SK-N-SH (cell line): Measurements from ENCODE around the gene STARD5. TPM values are rescaled to one million over a fixed set of nuclear protein-coding genes. Genes with fewer than 3 reads are reported as not detected.
"Not testable (repeated sequence)": the region's sequence is repeated elsewhere in the genome, so short reads cannot be mapped to it uniquely, and the experiment has no call there.

Experiments
- CTCF ChIA-PET: fragments of 300-600, 350-600 bp; formaldehyde crosslinking; extraction: SDS; loops from one replicate; lab custom pipeline; 2021; lab: Yijun Ruan, JAX
- POLR2A ChIA-PET: fragments of 350-600 bp; sonication (Branson Sonifier 250); formaldehyde crosslinking; extraction: SDS; loops from one replicate; lab custom pipeline; 2020; ENCODE audit warnings: antibody characterized with exemption, inconsistent platforms; lab: Yijun Ruan, JAX
- DNase-seq: peaks from one replicate; pipeline ENCODE4 v3.0.0; 2012
- H2AFZ ChIP-seq: fragments of 200-600 bp; sonication (generic); 2 replicates; pipeline ENCODE4 v1.8.1; 2016; ENCODE audit warnings: antibody characterized with exemption, mild to moderate bottlenecking, low read depth
- H3F3A ChIP-seq: fragments of 200-600 bp; sonication (generic); replicated peaks from 2 replicates; pipeline ENCODE3; 2016; ENCODE audit warnings: antibody characterized with exemption, mild to moderate bottlenecking; ENCODE audit not compliant: insufficient read depth
- H3K27ac ChIP-seq, 2 experiments: fragments of 200-500 bp in 1 of 2; fragments of 200-600 bp in 1 of 2; sonication (Bioruptor generic) in 1 of 2; sonication (generic), shearing (Covaris generic) in 1 of 2; 2 replicates each; pipeline versions ENCODE4 v1.5.1 to v1.6.1; 2014 to 2016; ENCODE audit warnings: low read depth in 2 of 2, inconsistent platforms in 1 of 2, low read length in 1 of 2, mild to moderate bottlenecking in 1 of 2, mixed read lengths in 1 of 2
- H3K27me3 ChIP-seq: fragments of 200-600 bp; sonication (generic), shearing (Covaris generic); 2 replicates; pipeline ENCODE4 v1.6.1; 2016; ENCODE audit warnings: mixed run types; ENCODE audit not compliant: insufficient read depth
- H3K36me3 ChIP-seq, 2 experiments: fragments of 200-500 bp in 1 of 2; fragments of 200-600 bp in 1 of 2; sonication (Bioruptor generic) in 1 of 2; sonication (generic) in 1 of 2; replicated peaks in 1 of 2; 2 replicates each; pipeline versions ENCODE3 to v1.5.1; 2014 to 2016; ENCODE audit warnings: low read length in 1 of 2, mild to moderate bottlenecking in 1 of 2; ENCODE audit not compliant: insufficient read depth in 2 of 2, control insufficient read depth in 1 of 2
- H3K4me1 ChIP-seq, 2 experiments: fragments of 200-500 bp in 1 of 2; fragments of 200-600 bp in 1 of 2; sonication (Bioruptor generic) in 1 of 2; sonication (generic), shearing (Covaris generic) in 1 of 2; 2 replicates each; pipeline versions ENCODE4 v1.5.1 to v1.6.1; 2014 to 2016; ENCODE audit warnings: low read depth in 1 of 2, low read length in 1 of 2, mixed run types in 1 of 2; ENCODE audit not compliant: insufficient read depth in 2 of 2, control insufficient read depth in 1 of 2
- H3K4me2 ChIP-seq: fragments of 200-600 bp; sonication (generic), shearing (Covaris generic); 2 replicates; pipeline ENCODE4 v1.6.1; 2017; ENCODE audit warnings: mixed run types
- H3K4me3 ChIP-seq, 2 experiments: fragments of 200-500 bp in 1 of 2; fragments of 200-600 bp in 1 of 2; sonication (Bioruptor generic) in 1 of 2; sonication (generic), shearing (Covaris generic) in 1 of 2; 2 replicates each; pipeline versions ENCODE4 v1.5.1 to v1.8.1; 2014 to 2016; ENCODE audit warnings: low read depth in 2 of 2, inconsistent platforms in 1 of 2, low read length in 1 of 2, mild to moderate bottlenecking in 1 of 2, mixed read lengths in 1 of 2, moderate library complexity in 1 of 2
- H3K79me2 ChIP-seq: fragments of 200-600 bp; sonication (generic); 2 replicates; pipeline ENCODE4 v1.8.1; 2017; ENCODE audit warnings: mild to moderate bottlenecking; ENCODE audit not compliant: insufficient read depth
- H3K9ac ChIP-seq: fragments of 200-600 bp; sonication (generic); 2 replicates; pipeline ENCODE4 v1.6.1; 2017; ENCODE audit warnings: mixed run types
- H3K9me2 ChIP-seq: fragments of 200-600 bp; sonication (generic); 2 replicates; pipeline ENCODE4 v1.6.1; 2017; ENCODE audit warnings: mixed run types
- H3K9me3 ChIP-seq: fragments of 200-600 bp; sonication (generic); 2 replicates; pipeline ENCODE4 v1.6.1; 2017; ENCODE audit warnings: mixed run types, mild to moderate bottlenecking, moderate library complexity
- H4K20me1 ChIP-seq: fragments of 200-600 bp; sonication (generic); 2 replicates; pipeline ENCODE4 v1.6.1; 2017; ENCODE audit warnings: mild to moderate bottlenecking, mixed run types; ENCODE audit not compliant: insufficient read depth
- EZH2phosphoT487 ChIP-seq: fragments of 200-600 bp; sonication (generic); IDR thresholded peaks from 2 replicates; pipeline ENCODE4 v1.6.1; 2017; ENCODE audit warnings: low read depth, mixed run types, mild to moderate bottlenecking, antibody characterized with exemption, moderate library complexity, borderline replicate concordance
- FOSL2 ChIP-seq: IDR thresholded peaks from 2 replicates; pipeline ENCODE4 v1.4.0; 2012; ENCODE audit warnings: low read depth, mild to moderate bottlenecking, moderate library complexity, borderline replicate concordance
- FOXM1 ChIP-seq: IDR thresholded peaks from 2 replicates; pipeline ENCODE4 v1.4.0; 2012; ENCODE audit warnings: low read depth, mild to moderate bottlenecking
- GABPA ChIP-seq: IDR thresholded peaks from 2 replicates; pipeline ENCODE4 v1.4.0; 2012; ENCODE audit warnings: low read depth, mild to moderate bottlenecking
- MAX ChIP-seq: IDR thresholded peaks from 2 replicates; pipeline ENCODE4 v1.4.0; 2012; ENCODE audit warnings: low read depth
- MEF2A ChIP-seq: IDR thresholded peaks from 2 replicates; pipeline ENCODE4 v1.4.0; 2012; ENCODE audit warnings: low read depth, borderline replicate concordance
- NFIC ChIP-seq: IDR thresholded peaks from 2 replicates; pipeline ENCODE4 v1.4.0; 2012; ENCODE audit warnings: borderline replicate concordance
- NRF1 ChIP-seq: IDR thresholded peaks from 2 replicates; pipeline ENCODE4 v1.6.1; 2012; ENCODE audit warnings: low read depth, mild to moderate bottlenecking, low read length
- POLR2AphosphoS5 ChIP-seq: IDR thresholded peaks from 2 replicates; pipeline ENCODE4 v1.6.1; 2012; ENCODE audit warnings: low read depth, low read length
- RCOR1 ChIP-seq: fragments of 150-350 bp; IDR thresholded peaks from 2 replicates; pipeline ENCODE4 v1.6.1; 2017; ENCODE audit warnings: antibody characterized with exemption, low read length
- REST ChIP-seq: IDR thresholded peaks from 2 replicates; pipeline ENCODE4 v1.6.1; 2012; ENCODE audit warnings: mild to moderate bottlenecking, low read depth, low read length, moderate library complexity
- RFX5 ChIP-seq: IDR thresholded peaks from 2 replicates; pipeline ENCODE4 v1.6.1; 2012; ENCODE audit warnings: mild to moderate bottlenecking, improper control_type of control experiment, low read length
- SIN3A ChIP-seq: IDR thresholded peaks from 2 replicates; pipeline ENCODE4 v1.6.1; 2012; ENCODE audit warnings: low read depth, mild to moderate bottlenecking, low read length, moderate library complexity, borderline replicate concordance
- SMC3 ChIP-seq: IDR thresholded peaks from 2 replicates; pipeline ENCODE4 v1.6.1; 2012; ENCODE audit warnings: low read depth, low read length, improper control_type of control experiment
- USF1 ChIP-seq: IDR thresholded peaks from 2 replicates; pipeline ENCODE4 v1.4.0; 2012; ENCODE audit warnings: low read depth, borderline replicate concordance
- USF2 ChIP-seq: fragments of 150-350 bp; IDR thresholded peaks from 2 replicates; pipeline ENCODE4 v1.6.1; 2017; ENCODE audit warnings: antibody characterized with exemption, low read length, low read depth, borderline replicate concordance
- WGBS: methylation state at CpG from one replicate; pipeline ENCODE4 v1.1.6; 2017; ENCODE audit warnings: low lambda C conversion rate; 5-methylcytosine and 5-hydroxymethylcytosine counted together
- polyA plus RNA-seq, 3 experiments: library from polyadenylated mRNA; depleted of rRNA; stranded (reverse); fragments of >200 nt; gene quantifications; 2 replicates each; pipeline ENCODE4 v1.2.3, GENCODE V29; 2012

Gene STARD5
- polyA plus RNA-seq, 1 of the 3 experiments (the other 2 are of a cell fraction): 1.6 TPM

GRCh38 chr15:81349271-81349670, 25.3 kb upstream of the STARD5 start:
- Histone ChIP-seq H3K9me3 (no peaks in the 10 kb centered on the region), H3K4me1 (no peaks in the 10 kb centered on the region; a peak in 1 of 4 replicates), H3K4me3 (no peak overlapping the region), H4K20me1 (no peaks in the 10 kb centered on the region), H3K9ac (no peak overlapping the region), H3F3A (no peaks in the 10 kb centered on the region), H3K79me2 (no peaks in the 10 kb centered on the region), H2AFZ (no peak overlapping the region), H3K36me3 (no peaks in the 10 kb centered on the region), H3K27me3 (peaks cover 4% of the 10 kb centered on the region; the same call in 1 of the 2 replicates), H3K27ac (no peak overlapping the region), H3K4me2 (no peak overlapping the region), H3K9me2 (no peaks in the 10 kb centered on the region)
- CTCF ChIA-PET: no interaction called here
- POLR2A ChIA-PET: no interaction called here
- TF ChIP-seq RCOR1: no peak
- no peak for TF ChIP-seq USF1
- no peak for TF ChIP-seq SMC3
- TF ChIP-seq FOSL2: no peak
- TF ChIP-seq SIN3A: no peak
- no peak for DNase-seq
- WGBS: 39% methylated on average over 3 of the region's 3 CpGs

- H3K79me2 ChIP-seq, CTCF ChIA-PET, H3K36me3 ChIP-seq, H3K9me3 ChIP-seq, H4K20me1 ChIP-seq, POLR2A ChIA-PET, H3K4me1 ChIP-seq, H3K9me2 ChIP-seq, H2AFZ ChIP-seq, H3F3A ChIP-seq, H3K4me2 ChIP-seq, H3K27me3 ChIP-seq, H3K27ac ChIP-seq, H3K9ac ChIP-seq, DNase-seq, H3K4me3 ChIP-seq: not testable (repeated sequence)
- WGBS: 64% methylated on average over 11 of the region's 11 CpGs
Measured at GRCh38 chr15:81348691-81349090, 24.8 kb upstream of the STARD5 start.

GRCh38 chr15:81347910-81348309, 24.0 kb upstream of the STARD5 start:
- POLR2A ChIA-PET: no interaction called here
- TF ChIP-seq FOXM1 (no peak), NRF1 (no peak), POLR2AphosphoS5 (no peak), RCOR1 (no peak), EZH2phosphoT487 (no peak), GABPA (no peak), RFX5 (no peak), MAX (no peak), NFIC (no peak), MEF2A (no peak), SIN3A (no peak), REST (no peak), USF2 (no peak)

More at GRCh38 chr15:81347910-81348309, 24.0 kb upstream of the STARD5 start:
- Histone ChIP-seq H3K4me2 (no peak overlapping the region), H3K9me3 (no peaks in the 10 kb centered on the region), H3K79me2 (no peaks in the 10 kb centered on the region), H3K4me3 (no peak overlapping the region), H4K20me1 (no peaks in the 10 kb centered on the region), H3K4me1 (no peaks in the 10 kb centered on the region; a peak in 1 of 4 replicates), H3F3A (no peaks in the 10 kb centered on the region), H3K9ac (no peak overlapping the region), H2AFZ (no peak overlapping the region), H3K27me3 (peaks cover 4% of the 10 kb centered on the region; the same call in 1 of the 2 replicates), H3K27ac (no peak overlapping the region), H3K36me3 (no peaks in the 10 kb centered on the region), H3K9me2 (no peaks in the 10 kb centered on the region)
- CTCF ChIA-PET: no interaction called here
- 55% methylated on average over 4 of the region's 4 CpGs for WGBS
- no peak for DNase-seq
